ENCODE data around the gene SUPT16H. TPM values are rescaled to one million over a fixed set of nuclear protein-coding genes. Genes with fewer than 3 reads are reported as not detected.
A peak's percentile ranks its signal among the peaks of the same experiment; 100 is the strongest.

SUPT16H gene
- total and polyA plus RNA-seq, 2 of the 13 experiments (the other 11 are each of a cell fraction or from before 2014, with no cell fraction given): 77.5 to 230 TPM

- TF ChIP-seq ZNF567 (CRISPR knock-in tag; IDR thresholded peaks at IDR 0.05; ENCODE audit: borderline replicate concordance): no peak
- peak; percentile 91 for TF ChIP-seq ZNF414 (CRISPR knock-in tag; IDR thresholded peaks at IDR 0.05)
- no peak for TF ChIP-seq RELA (CRISPR knock-in tag; IDR thresholded peaks at IDR 0.05)
- TF ChIP-seq KLF12 (CRISPR knock-in tag; IDR thresholded peaks at IDR 0.05; ENCODE audit: borderline replicate concordance): no peak
- no peak for TF ChIP-seq CC2D1A (CRISPR knock-in tag; IDR thresholded peaks at IDR 0.05)
- TF ChIP-seq, protein P1, sequence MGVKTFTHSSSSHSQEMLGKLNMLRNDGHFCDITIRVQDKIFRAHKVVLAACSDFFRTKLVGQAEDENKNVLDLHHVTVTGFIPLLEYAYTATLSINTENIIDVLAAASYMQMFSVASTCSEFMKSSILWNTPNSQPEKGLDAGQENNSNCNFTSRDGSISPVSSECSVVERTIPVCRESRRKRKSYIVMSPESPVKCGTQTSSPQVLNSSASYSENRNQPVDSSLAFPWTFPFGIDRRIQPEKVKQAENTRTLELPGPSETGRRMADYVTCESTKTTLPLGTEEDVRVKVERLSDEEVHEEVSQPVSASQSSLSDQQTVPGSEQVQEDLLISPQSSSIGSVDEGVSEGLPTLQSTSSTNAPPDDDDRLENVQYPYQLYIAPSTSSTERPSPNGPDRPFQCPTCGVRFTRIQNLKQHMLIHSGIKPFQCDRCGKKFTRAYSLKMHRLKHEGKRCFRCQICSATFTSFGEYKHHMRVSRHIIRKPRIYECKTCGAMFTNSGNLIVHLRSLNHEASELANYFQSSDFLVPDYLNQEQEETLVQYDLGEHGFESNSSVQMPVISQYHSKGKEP (CRISPR knock-in tag; IDR thresholded peaks at IDR 0.05): 0 out of 2 replicates have a peak, but pooled peaks have one; percentile 11
- TF ChIP-seq KAT8 (CRISPR knock-in tag; IDR thresholded peaks at IDR 0.05): peak; percentile 78
- TF ChIP-seq ELF3 (CRISPR knock-in tag; IDR thresholded peaks at IDR 0.05): 0 out of 2 replicates have a peak, but pooled peaks have one; percentile 17
- TF ChIP-seq HNRNPL (IDR thresholded peaks at IDR 0.05; ENCODE audit: low read depth, low read length): no peak
- TF ChIP-seq, protein P2, sequence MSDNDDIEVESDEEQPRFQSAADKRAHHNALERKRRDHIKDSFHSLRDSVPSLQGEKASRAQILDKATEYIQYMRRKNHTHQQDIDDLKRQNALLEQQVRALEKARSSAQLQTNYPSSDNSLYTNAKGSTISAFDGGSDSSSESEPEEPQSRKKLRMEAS (IDR thresholded peaks at IDR 0.05): peak; percentile 99
- TF ChIP-seq JDP2 (CRISPR knock-in tag; IDR thresholded peaks at IDR 0.05; ENCODE audit: borderline replicate concordance): no peak
- TF ChIP-seq, protein P3, sequence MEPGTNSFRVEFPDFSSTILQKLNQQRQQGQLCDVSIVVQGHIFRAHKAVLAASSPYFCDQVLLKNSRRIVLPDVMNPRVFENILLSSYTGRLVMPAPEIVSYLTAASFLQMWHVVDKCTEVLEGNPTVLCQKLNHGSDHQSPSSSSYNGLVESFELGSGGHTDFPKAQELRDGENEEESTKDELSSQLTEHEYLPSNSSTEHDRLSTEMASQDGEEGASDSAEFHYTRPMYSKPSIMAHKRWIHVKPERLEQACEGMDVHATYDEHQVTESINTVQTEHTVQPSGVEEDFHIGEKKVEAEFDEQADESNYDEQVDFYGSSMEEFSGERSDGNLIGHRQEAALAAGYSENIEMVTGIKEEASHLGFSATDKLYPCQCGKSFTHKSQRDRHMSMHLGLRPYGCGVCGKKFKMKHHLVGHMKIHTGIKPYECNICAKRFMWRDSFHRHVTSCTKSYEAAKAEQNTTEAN (CRISPR knock-in tag; conservative IDR thresholded peaks at IDR 0.05): no peak
- no peak for TF ChIP-seq ZNF660 (CRISPR knock-in tag; IDR thresholded peaks at IDR 0.05; ENCODE audit: borderline replicate concordance, low read depth)
- TF ChIP-seq SRF (IDR thresholded peaks at IDR 0.05; ENCODE audit: low read depth, low read length): peak; percentile 95
- TF ChIP-seq ZNF747 (CRISPR knock-in tag; IDR thresholded peaks at IDR 0.05; ENCODE audit: borderline replicate concordance): 0 out of 2 replicates have a peak, but pooled peaks have one; percentile 36
- no peak for TF ChIP-seq ZNF737 (CRISPR knock-in tag; IDR thresholded peaks at IDR 0.05; ENCODE audit: borderline replicate concordance)
- TF ChIP-seq CHD4 (IDR thresholded peaks at IDR 0.05; ENCODE audit: borderline replicate concordance, low read length): peak; percentile 88; the same call in 1 of the 2 replicates
- TF ChIP-seq ZNF792 (CRISPR knock-in tag; IDR thresholded peaks at IDR 0.05): peak; percentile 48; the same call in 1 of the 2 replicates
- TF ChIP-seq SALL1 (CRISPR knock-in tag; IDR thresholded peaks at IDR 0.05): peak; percentile 85
- no peak for TF ChIP-seq MATR3 (CRISPR knock-in tag; IDR thresholded peaks at IDR 0.05)
- no peak for TF ChIP-seq SP5 (CRISPR knock-in tag; IDR thresholded peaks at IDR 0.05; ENCODE audit: borderline replicate concordance, low read depth)
- peak; percentile 43; the same call in 1 of the 2 replicates for TF ChIP-seq HNF1B (CRISPR knock-in tag; IDR thresholded peaks at IDR 0.05)
- no peak for TF ChIP-seq HNRNPK (IDR thresholded peaks at IDR 0.05; ENCODE audit: low read depth, low read length, poor library complexity, severe bottlenecking)
- TF ChIP-seq ZMAT5 (CRISPR knock-in tag; IDR thresholded peaks at IDR 0.05; ENCODE audit: borderline replicate concordance, low read depth): no peak
- no peak for TF ChIP-seq U2AF1 (optimal IDR thresholded peaks at IDR 0.05; ENCODE audit: low read depth, low read length)
These were observed 75.2 kb downstream of the SUPT16H start (continued) for GRCh38 chr14:21308479-21309237.

All from HepG2 (cell line).